H1 (cell line): ENCODE results near the gene MDFIC. TPM values are rescaled to one million over a fixed set of nuclear protein-coding genes. Genes with fewer than 3 reads are reported as not detected.

ENCODE experiments used
- CTCF ChIA-PET: fragments of 300-600 bp; sonication (Branson Sonifier 250); formaldehyde crosslinking; loops from one replicate; lab custom pipeline; 2021; ENCODE audit not compliant: partially characterized antibody; lab: Charles Lee
- POLR2A ChIA-PET: fragments of 300-600 bp; sonication (Branson Sonifier 250); formaldehyde crosslinking; loops from one replicate; lab custom pipeline; 2021; ENCODE audit warnings: inconsistent platforms; ENCODE audit not compliant: partially characterized antibody; lab: Charles Lee
- DNase-seq, 2 experiments: peaks; one replicate each; pipeline versions ENCODE4 v3.0.0 to v3.0.0-alpha.2; 2010 to 2022; ENCODE audit warnings: low spot score in 2 of 2, low read depth in 1 of 2, mixed read lengths in 1 of 2
- FAIRE-seq: peaks from 2 replicates; lab custom pipeline; 2011; peaks lifted over from hg19 to GRCh38; lab: Jason Lieb, UNC
- H2AFZ ChIP-seq: 2 replicates; pipeline ENCODE4 v1.8.1; 2012; ENCODE audit warnings: low read length, inconsistent platforms
- H2AK5ac ChIP-seq: 2 replicates; pipeline ENCODE4 v1.6.1; 2013; ENCODE audit warnings: low read depth, low read length
- H2BK120ac ChIP-seq: replicated peaks from 2 replicates; pipeline ENCODE3; 2013; ENCODE audit warnings: low read depth, low read length, inconsistent platforms
- H2BK12ac ChIP-seq: 2 replicates; pipeline ENCODE4 v1.6.1; 2013; ENCODE audit warnings: low read depth, low read length
- H2BK15ac ChIP-seq: 2 replicates; pipeline ENCODE4 v1.6.1; 2013; ENCODE audit warnings: low read length
- H2BK20ac ChIP-seq: 2 replicates; pipeline ENCODE4 v1.6.1; 2013; ENCODE audit warnings: low read length
- H2BK5ac ChIP-seq: 2 replicates; pipeline ENCODE4 v1.6.1; 2013; ENCODE audit warnings: low read depth, low read length
- H3K14ac ChIP-seq: 2 replicates; pipeline ENCODE4 v1.6.1; 2013; ENCODE audit warnings: inconsistent platforms; ENCODE audit not compliant: insufficient read length
- H3K18ac ChIP-seq: 2 replicates; pipeline ENCODE4 v1.6.1; 2013; ENCODE audit warnings: low read length; ENCODE audit errors: extremely low read depth
- H3K23ac ChIP-seq: 2 replicates; pipeline ENCODE4 v1.6.1; 2013; ENCODE audit warnings: inconsistent platforms; ENCODE audit not compliant: insufficient read length
- H3K23me2 ChIP-seq: 2 replicates; pipeline ENCODE4 v1.6.1; 2013; ENCODE audit warnings: low read depth, low read length
- H3K27ac ChIP-seq: 2 replicates; pipeline ENCODE4 v1.6.1; 2011; ENCODE audit warnings: low read depth, low read length, inconsistent platforms
- H3K27me3 ChIP-seq, 4 experiments: replicated peaks in 1 of 4; 1 replicate in 1 of 4; 2 replicates in 3 of 4; pipeline versions ENCODE4 v1.6.1 to v1.8.1; 2011 to 2013; ENCODE audit warnings: low read length in 3 of 4, mild to moderate bottlenecking in 3 of 4, inconsistent platforms in 2 of 4, mixed read lengths in 2 of 4, moderate library complexity in 1 of 4; ENCODE audit not compliant: control insufficient read depth in 3 of 4, insufficient read depth in 3 of 4; ENCODE audit errors: extremely low read depth in 1 of 4
- H3K36me3 ChIP-seq, 4 experiments: 2 replicates each; pipeline versions ENCODE4 v1.6.1 to v1.8.1; 2011 to 2013; ENCODE audit warnings: mild to moderate bottlenecking in 4 of 4, low read length in 3 of 4, moderate library complexity in 2 of 4, control low read depth in 1 of 4, inconsistent platforms in 1 of 4; ENCODE audit not compliant: insufficient read depth in 4 of 4, control insufficient read depth in 2 of 4
- H3K4ac ChIP-seq: replicated peaks from 2 replicates; pipeline ENCODE3; 2013; ENCODE audit warnings: low read length, low read depth, mixed read lengths, inconsistent platforms; ENCODE audit not compliant: insufficient read length
- H3K4me1 ChIP-seq, 4 experiments: replicated peaks in 1 of 4; 1 replicate in 1 of 4; 2 replicates in 3 of 4; pipeline versions ENCODE4 v1.6.1 to v1.8.1; 2011 to 2013; ENCODE audit warnings: low read length in 3 of 4, inconsistent platforms in 2 of 4, mixed read lengths in 1 of 4; ENCODE audit not compliant: insufficient read depth in 4 of 4, control insufficient read depth in 3 of 4
- H3K4me2 ChIP-seq, 2 experiments: 2 replicates each; pipeline versions ENCODE4 v1.6.1 to v1.8.1; 2011 to 2013; ENCODE audit warnings: low read depth in 2 of 2, low read length in 2 of 2, control low read depth in 1 of 2, inconsistent platforms in 1 of 2, mild to moderate bottlenecking in 1 of 2; ENCODE audit not compliant: insufficient read depth in 1 of 2
- H3K4me3 ChIP-seq, 4 experiments: fragments of 200-600, 300-600 bp in 1 of 4; sonication (generic), shearing (Covaris generic), sonication (Bioruptor Twin) in 1 of 4; 2 replicates each; pipeline versions ENCODE4 v1.5.1 to v1.8.1; 2011 to 2016; ENCODE audit warnings: low read length in 4 of 4, low read depth in 3 of 4, control low read depth in 2 of 4, inconsistent platforms in 2 of 4, mild to moderate bottlenecking in 2 of 4, mixed read lengths in 1 of 4, moderate library complexity in 1 of 4; ENCODE audit not compliant: insufficient read depth in 2 of 4; ENCODE audit errors: extremely low read depth in 1 of 4
- H3K56ac ChIP-seq: replicated peaks from 2 replicates; pipeline ENCODE3; 2013; ENCODE audit warnings: low read depth, mild to moderate bottlenecking, mixed read lengths, low read length, inconsistent platforms; ENCODE audit not compliant: insufficient read length
- H3K79me1 ChIP-seq: 2 replicates; pipeline ENCODE4 v1.6.1; 2013; ENCODE audit warnings: low read depth, low read length, control low read depth
- H3K79me2 ChIP-seq, 2 experiments: 2 replicates each; pipeline versions ENCODE4 v1.6.1 to v1.8.1; 2012 to 2013; ENCODE audit warnings: low read length in 2 of 2, mild to moderate bottlenecking in 2 of 2, inconsistent platforms in 1 of 2; ENCODE audit not compliant: insufficient read depth in 2 of 2, control insufficient read depth in 1 of 2
- H3K9ac ChIP-seq, 4 experiments: replicated peaks in 1 of 4; 1 replicate in 1 of 4; 2 replicates in 3 of 4; pipeline versions ENCODE4 v1.6.1 to v1.8.1; 2011 to 2013; ENCODE audit warnings: low read depth in 3 of 4, low read length in 3 of 4, control low read depth in 2 of 4, mild to moderate bottlenecking in 2 of 4, moderate library complexity in 2 of 4, inconsistent platforms in 1 of 4; ENCODE audit errors: extremely low read depth in 1 of 4
- H3K9me3 ChIP-seq, 2 experiments: 2 replicates each; pipeline versions ENCODE4 v1.6.1 to v1.8.1; 2012 to 2013; ENCODE audit warnings: mild to moderate bottlenecking in 2 of 2, moderate library complexity in 2 of 2, control low read depth in 1 of 2, inconsistent platforms in 1 of 2, low read depth in 1 of 2, low read length in 1 of 2, mixed read lengths in 1 of 2; ENCODE audit not compliant: insufficient read depth in 2 of 2
- H4K20me1 ChIP-seq, 2 experiments: replicated peaks in 1 of 2; 2 replicates each; pipeline versions ENCODE3 to v1.8.1; 2011 to 2013; ENCODE audit warnings: inconsistent platforms in 2 of 2, low read length in 2 of 2, mild to moderate bottlenecking in 1 of 2; ENCODE audit not compliant: insufficient read depth in 2 of 2, control insufficient read depth in 1 of 2
- H4K5ac ChIP-seq: 2 replicates; pipeline ENCODE4 v1.6.1; 2013; ENCODE audit warnings: low read length, low read depth, mixed read lengths, inconsistent platforms; ENCODE audit not compliant: insufficient read length
- H4K8ac ChIP-seq: 2 replicates; pipeline ENCODE4 v1.8.0; 2013; ENCODE audit warnings: mild to moderate bottlenecking, moderate library complexity, low read length, inconsistent platforms; ENCODE audit not compliant: insufficient read depth; ENCODE audit errors: extremely low read depth
- H4K91ac ChIP-seq: replicated peaks from 2 replicates; pipeline ENCODE3; 2013; ENCODE audit warnings: low read length, mixed read lengths, inconsistent platforms; ENCODE audit not compliant: insufficient read length
- CBX5 ChIP-seq: fragments of 300-800, 300-1000 bp; sonication (generic); IDR thresholded peaks from 2 replicates; pipeline ENCODE4 v1.7.1; 2016; ENCODE audit warnings: antibody characterized with exemption, low read length, low read depth
- GABPA ChIP-seq: IDR thresholded peaks from 2 replicates; pipeline ENCODE4 v1.6.1; 2011; ENCODE audit warnings: mild to moderate bottlenecking, low read length, moderate library complexity, borderline replicate concordance; ENCODE audit not compliant: insufficient read depth
- RXRA ChIP-seq: IDR thresholded peaks from 2 replicates; pipeline ENCODE4 v1.6.1; 2011; ENCODE audit warnings: low read depth, mild to moderate bottlenecking, low read length, moderate library complexity; ENCODE audit not compliant: insufficient read depth
- ZNF274 ChIP-seq: IDR thresholded peaks from 2 replicates; pipeline ENCODE4 v1.7.0; 2012; ENCODE audit warnings: low read length, borderline replicate concordance; ENCODE audit errors: extremely low read depth
- WGBS, 2 experiments: shearing (Covaris generic) in 1 of 2; methylation state at CpG; one replicate each; pipeline versions ENCODE4 v1.1.6 to v1.1.7; 2013 to 2015; ENCODE audit warnings: low lambda C conversion rate in 2 of 2, mixed read lengths in 2 of 2, inconsistent platforms in 1 of 2, low coverage in 1 of 2, missing lambda C conversion rate in 1 of 2; ENCODE audit not compliant: insufficient replicate concordance in 2 of 2, insufficient coverage in 1 of 2, insufficient read length in 1 of 2; ENCODE audit errors: extremely low coverage in 1 of 2, missing lambda C conversion rate in 1 of 2; 5-methylcytosine and 5-hydroxymethylcytosine counted together
- polyA plus RNA-seq, 7 experiments: library from polyadenylated mRNA; depleted of rRNA in 3 of 7; stranded (reverse) in 5 of 7; unstranded in 2 of 7; fragments of >200 nt in 5 of 7; fragments of 200-250 nt in 2 of 7; gene quantifications; 1 replicate in 5 of 7; 2 replicates in 1 of 7; 4 replicates in 1 of 7; pipeline versions ENCODE4 v1.2.1 to v1.2.3, GENCODE V29; 2011 to 2013; ENCODE audit warnings: missing spikeins in 2 of 7, mixed read lengths in 2 of 7
- total RNA-seq: library from RNA; stranded (reverse); fragmentation: NEBNext Ultra II Directional; extraction: Animal tissue kit (Norgen Biotek cat#: 25700); gene quantifications from 2 replicates; pipeline ENCODE4 v1.2.1, GENCODE V29; 2021

MDFIC gene
- total and polyA plus RNA-seq, 2 of the 8 experiments (the other 6 are each of a cell fraction or from before 2014, with no cell fraction given) = 2.3 to 11.4 TPM

- no peak overlapping the region for H3K23ac ChIP-seq
- WGBS, 2 experiments = 71% methylated on average over 3 of the region's 3 CpGs; no CpG with 5 or more reads in 1 of the 2 experiments
- no peak overlapping the region for H3K9ac ChIP-seq
- H2BK15ac ChIP-seq = no peak overlapping the region
- no peaks in the 10 kb centered on the region for H4K20me1 ChIP-seq
- 0 out of 4 replicates have a peak overlapping the region, but pooled peaks of 1 of the 2 experiments have one; percentile 13 for H3K4me2 ChIP-seq
- no peaks in the 10 kb centered on the region for H3K27me3 ChIP-seq
- H3K4ac ChIP-seq = no peak overlapping the region
- no peak overlapping the region for H4K91ac ChIP-seq
- H2AFZ ChIP-seq = 0 out of 2 replicates have a peak overlapping the region, but pooled peaks have one; percentile 22
- no peak overlapping the region for H2BK12ac ChIP-seq
- H2AK5ac ChIP-seq = no peak overlapping the region
- no peak overlapping the region for H3K56ac ChIP-seq
- H2BK20ac ChIP-seq = no peak overlapping the region
- H3K4me3 ChIP-seq = no peak overlapping the region
- FAIRE-seq (no peak), DNase-seq (no peak)
- H3K14ac ChIP-seq = no peak overlapping the region
- POLR2A ChIA-PET = no interaction called here
- no peaks in the 10 kb centered on the region for H3K79me1 ChIP-seq
- H3K36me3 ChIP-seq = no peaks in the 10 kb centered on the region
- CTCF ChIA-PET = interaction anchor here (0.7 to 0.9 kb wide), 3 partner anchors 9 to 282 kb away, joined by 3 to 5 read pairs (median 3); no protein-coding TSS in a partner anchor
- no peak overlapping the region for H2BK5ac ChIP-seq
- H3K79me2 ChIP-seq = no peaks in the 10 kb centered on the region
- H2BK120ac ChIP-seq = no peak overlapping the region
- H4K8ac ChIP-seq = no peak overlapping the region
- no peak overlapping the region for H4K5ac ChIP-seq
- no peaks in the 10 kb centered on the region for H3K23me2 ChIP-seq
- H3K4me1 ChIP-seq = peaks cover 0 to 7% (median 3%) of the 10 kb centered on the region in 4 experiments; a peak in 3 of 7 replicates
- no peak overlapping the region for H3K18ac ChIP-seq
- H3K27ac ChIP-seq = no peak overlapping the region
- no peaks in the 10 kb centered on the region for H3K9me3 ChIP-seq
- no peak for TF ChIP-seq GABPA
- TF ChIP-seq ZNF274 = no peak
- no peak for TF ChIP-seq CBX5
- TF ChIP-seq RXRA = no peak
Observed at GRCh38 chr7:114943953-114944744, 22.3 kb downstream of the MDFIC start.
